ENCODE data around the gene SMARCD3. TPM values are rescaled to one million over a fixed set of nuclear protein-coding genes. Genes with fewer than 3 reads are reported as not detected.
A peak's percentile ranks its signal among the peaks of the same experiment; 100 is the strongest.

SMARCD3 gene
- total and polyA plus RNA-seq, 2 experiments from 2014 or later, result 3.3 to 4.0 TPM

DNA sequence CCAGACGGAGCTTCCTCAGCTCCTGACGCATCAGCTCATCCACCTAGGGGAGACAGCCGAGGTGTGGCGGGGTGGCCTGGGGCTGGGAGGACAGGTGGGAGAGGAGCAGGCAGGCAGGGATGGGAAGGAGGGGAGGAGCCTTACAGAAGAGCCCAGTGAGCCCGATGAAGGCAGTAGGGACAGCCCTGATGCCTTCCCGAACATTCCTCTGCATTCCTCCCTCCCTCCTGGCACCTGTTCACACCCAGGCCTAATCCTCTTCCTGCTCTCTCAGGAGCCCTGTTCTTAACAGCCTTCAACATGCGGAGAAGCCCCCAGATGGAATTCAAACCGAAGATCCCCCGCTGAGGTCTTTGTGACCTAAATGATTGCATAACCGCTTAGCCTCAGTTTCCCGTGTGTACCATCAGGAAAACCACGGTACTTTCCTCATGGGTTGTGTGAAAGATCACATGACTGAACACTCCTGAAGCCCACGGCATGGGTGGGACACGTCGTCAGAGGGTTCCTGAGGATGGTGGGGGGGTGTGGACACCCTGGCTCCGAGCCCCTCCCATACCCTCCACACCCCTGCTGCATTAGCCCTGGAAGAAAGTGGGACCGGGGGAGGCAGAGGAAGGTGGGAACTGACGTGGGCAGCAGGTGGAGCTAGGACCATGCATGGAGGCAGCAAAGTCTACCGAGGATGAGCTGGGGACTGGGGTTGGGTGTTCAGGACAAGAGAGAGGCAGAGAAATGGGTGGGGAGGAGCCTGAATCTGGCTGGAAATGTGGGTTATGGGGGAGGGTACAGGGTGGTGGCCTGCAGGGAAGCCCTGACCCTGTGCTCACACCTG is 52.7 kb downstream of the SMARCD3 start:
- peaks cover 5% of the 10 kb centered on the region; the same call in 1 of the 3 replicates for H3K4me1 Mint-ChIP-seq
- Histone ChIP-seq H3K36me3 (ENCODE audit: insufficient read depth) (no peaks in the 10 kb centered on the region), H4K20me1 (replicated peaks; ENCODE audit: insufficient read depth) (no peaks in the 10 kb centered on the region), H3K4me1 (ENCODE audit: insufficient read depth) (peaks cover 2% of the 10 kb centered on the region; the same call in 1 of the 2 replicates), H2AFZ (no peak overlapping the region), H3K9me2 (ENCODE audit: insufficient read depth) (no peaks in the 10 kb centered on the region), H3K4me3 (no peak overlapping the region), H3K4me2 (no peak overlapping the region), H3F3A (replicated peaks; ENCODE audit: low read depth) (no peaks in the 10 kb centered on the region), H3K79me2 (replicated peaks; ENCODE audit: insufficient read depth) (no peaks in the 10 kb centered on the region), H3K27ac (ENCODE audit: low read depth) (no peak overlapping the region), H3K27me3 (ENCODE audit: insufficient read depth) (no peaks in the 10 kb centered on the region)
- no peak overlapping the region for H3K4me3 Mint-ChIP-seq
- ATAC-seq (peak; percentile 55), DNase-seq (ENCODE audit: low spot score) (peak; percentile 43)
- peaks cover 2% of the 10 kb centered on the region for H3K27me3 Mint-ChIP-seq (ENCODE audit: insufficient read depth, low read depth, poor library complexity)
- H3K27ac Mint-ChIP-seq, result no peak overlapping the region
- no peaks in the 10 kb centered on the region for H3K36me3 Mint-ChIP-seq (ENCODE audit: low read depth)
- TF ChIP-seq CTCF (conservative IDR thresholded peaks at IDR 0.05; ENCODE audit: low read depth in 2 of 2), result peak in 1 of 2 experiments; percentile 38; a peak in 1 of 4 replicates
- no peak for TF ChIP-seq NANOG (IDR thresholded peaks at IDR 0.05; ENCODE audit: borderline replicate concordance)
- no peak for TF ChIP-seq POLR2AphosphoS5 (IDR thresholded peaks at IDR 0.05; ENCODE audit: low read depth)
- TF ChIP-seq EZH2 (IDR thresholded peaks at IDR 0.05; ENCODE audit: low read depth, unreplicated experiment), result no peak
- H3K9me3 Mint-ChIP-seq, result no peaks in the 10 kb centered on the region

DNA sequence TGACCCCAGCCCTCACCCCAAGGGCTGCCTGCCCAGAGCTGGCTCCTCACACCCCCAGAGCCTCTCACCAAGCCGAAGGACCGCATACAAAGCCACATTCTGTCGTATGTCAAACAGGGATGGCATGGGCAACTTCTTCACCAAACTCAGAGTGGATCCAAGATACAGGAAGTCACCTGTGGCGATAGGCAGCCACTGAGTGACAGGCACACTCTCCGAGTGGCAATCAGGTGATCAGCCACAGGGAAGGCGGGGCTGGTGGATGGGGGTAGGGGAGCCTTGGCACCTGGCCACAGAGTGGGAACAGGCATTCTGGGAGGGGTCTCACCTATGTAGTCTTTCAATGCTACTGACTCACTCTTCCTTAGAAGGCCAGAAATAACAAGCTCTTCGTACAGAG is 54.3 kb downstream of the SMARCD3 start:
- no peak overlapping the region for H3K27ac Mint-ChIP-seq
- no peak overlapping the region for H3K4me3 Mint-ChIP-seq
- Histone ChIP-seq H3K27me3 (ENCODE audit: insufficient read depth) (no peaks in the 10 kb centered on the region), H3F3A (replicated peaks; ENCODE audit: low read depth) (no peaks in the 10 kb centered on the region), H2AFZ (no peak overlapping the region), H4K20me1 (replicated peaks; ENCODE audit: insufficient read depth) (no peaks in the 10 kb centered on the region), H3K9me2 (ENCODE audit: insufficient read depth) (no peaks in the 10 kb centered on the region), H3K4me1 (ENCODE audit: insufficient read depth) (peaks cover 2% of the 10 kb centered on the region; the same call in 1 of the 2 replicates), H3K27ac (ENCODE audit: low read depth) (no peak overlapping the region), H3K4me3 (no peak overlapping the region), H3K79me2 (replicated peaks; ENCODE audit: insufficient read depth) (no peaks in the 10 kb centered on the region), H3K36me3 (ENCODE audit: insufficient read depth) (no peaks in the 10 kb centered on the region), H3K4me2 (no peak overlapping the region)
- DNase-seq (ENCODE audit: low spot score) (no peak), ATAC-seq (no peak)
- no peaks in the 10 kb centered on the region for H3K27me3 Mint-ChIP-seq (ENCODE audit: insufficient read depth, low read depth, poor library complexity)
- peaks cover under 1% of the 10 kb centered on the region; the same call in 1 of the 3 replicates for H3K4me1 Mint-ChIP-seq
- no peaks in the 10 kb centered on the region for H3K36me3 Mint-ChIP-seq (ENCODE audit: low read depth)
- H3K9me3 Mint-ChIP-seq, result no peaks in the 10 kb centered on the region
- TF ChIP-seq EZH2phosphoT487 (IDR thresholded peaks at IDR 0.05; ENCODE audit: unreplicated experiment) (no peak), POLR2AphosphoS5 (IDR thresholded peaks at IDR 0.05; ENCODE audit: low read depth) (no peak)

GRCh38 chr7:151193203-151193978 is 55.1 kb downstream of the SMARCD3 start:
- Histone ChIP-seq H3K27ac (ENCODE audit: low read depth) (no peak overlapping the region), H3K79me2 (replicated peaks; ENCODE audit: insufficient read depth) (no peaks in the 10 kb centered on the region), H3K4me2 (no peak overlapping the region), H3K9me2 (ENCODE audit: insufficient read depth) (no peaks in the 10 kb centered on the region), H3K4me3 (no peak overlapping the region), H3K36me3 (ENCODE audit: insufficient read depth) (no peaks in the 10 kb centered on the region), H3F3A (replicated peaks; ENCODE audit: low read depth) (no peaks in the 10 kb centered on the region), H3K27me3 (ENCODE audit: insufficient read depth) (no peaks in the 10 kb centered on the region), H4K20me1 (replicated peaks; ENCODE audit: insufficient read depth) (no peaks in the 10 kb centered on the region), H3K4me1 (ENCODE audit: insufficient read depth) (peaks cover 2% of the 10 kb centered on the region; the same call in 1 of the 2 replicates), H2AFZ (no peak overlapping the region)
- H3K4me3 Mint-ChIP-seq, result no peak overlapping the region
- DNase-seq (ENCODE audit: low spot score) (no peak), ATAC-seq (no peak)
- no peaks in the 10 kb centered on the region for H3K4me1 Mint-ChIP-seq
- H3K27ac Mint-ChIP-seq, result no peak overlapping the region
- H3K36me3 Mint-ChIP-seq (ENCODE audit: low read depth), result no peaks in the 10 kb centered on the region
- no peaks in the 10 kb centered on the region for H3K9me3 Mint-ChIP-seq
- no peak for TF ChIP-seq ZNF331 (CRISPR knock-in tag; IDR thresholded peaks at IDR 0.05; ENCODE audit: low read depth)
- no peak for TF ChIP-seq ZNF114 (CRISPR knock-in tag; IDR thresholded peaks at IDR 0.05)
- TF ChIP-seq POLR2AphosphoS5 (IDR thresholded peaks at IDR 0.05; ENCODE audit: low read depth), result no peak
- H3K27me3 Mint-ChIP-seq (ENCODE audit: insufficient read depth, low read depth, poor library complexity), result peaks cover under 1% of the 10 kb centered on the region

Data from GM23338 (cell line).